ENCODE measurements around the gene LRRC27.

The LRRC27 gene

DNA sequence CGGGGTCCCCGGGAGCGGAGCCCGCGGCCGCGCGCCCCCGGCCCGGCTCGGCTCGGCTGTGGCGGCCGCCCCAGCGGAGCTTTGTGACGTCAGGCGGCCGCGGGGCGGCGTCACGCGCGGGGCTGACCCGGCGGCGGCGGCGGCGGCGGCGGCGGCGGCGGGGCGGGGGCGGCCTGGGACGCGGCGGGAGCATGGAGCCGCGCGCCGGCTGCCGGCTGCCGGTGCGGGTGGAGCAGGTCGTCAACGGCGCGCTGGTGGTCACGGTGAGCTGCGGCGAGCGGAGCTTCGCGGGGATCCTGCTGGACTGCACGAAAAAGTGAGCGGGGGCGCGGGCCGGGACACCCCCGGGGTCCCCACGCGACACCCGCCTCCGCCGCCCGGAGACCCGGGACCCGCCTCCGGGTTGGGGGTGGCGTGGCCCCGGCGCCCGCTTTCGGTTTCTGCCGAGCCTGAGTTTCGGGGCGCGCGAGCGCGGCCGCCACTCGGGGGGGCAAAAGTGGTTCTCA, 65.1 kb downstream of the LRRC27 start, which contains the start of gene PWWP2B:
TSS of gene PWWP2B (plus strand) at position 165 of the 506 bp plus-strand sequence. CDS start at position 192, 27 bp downstream.
- DNase-seq (ENCODE audit: low read depth in 1 of 2, low spot score in 1 of 2), result no peak
- no peak for TF ChIP-seq GABPA (IDR thresholded peaks at IDR 0.05; ENCODE audit: low read depth)
- TF ChIP-seq SPI1 (IDR thresholded peaks at IDR 0.05; ENCODE audit: borderline replicate concordance, low read depth), result no peak
- TF ChIP-seq, protein P1, sequence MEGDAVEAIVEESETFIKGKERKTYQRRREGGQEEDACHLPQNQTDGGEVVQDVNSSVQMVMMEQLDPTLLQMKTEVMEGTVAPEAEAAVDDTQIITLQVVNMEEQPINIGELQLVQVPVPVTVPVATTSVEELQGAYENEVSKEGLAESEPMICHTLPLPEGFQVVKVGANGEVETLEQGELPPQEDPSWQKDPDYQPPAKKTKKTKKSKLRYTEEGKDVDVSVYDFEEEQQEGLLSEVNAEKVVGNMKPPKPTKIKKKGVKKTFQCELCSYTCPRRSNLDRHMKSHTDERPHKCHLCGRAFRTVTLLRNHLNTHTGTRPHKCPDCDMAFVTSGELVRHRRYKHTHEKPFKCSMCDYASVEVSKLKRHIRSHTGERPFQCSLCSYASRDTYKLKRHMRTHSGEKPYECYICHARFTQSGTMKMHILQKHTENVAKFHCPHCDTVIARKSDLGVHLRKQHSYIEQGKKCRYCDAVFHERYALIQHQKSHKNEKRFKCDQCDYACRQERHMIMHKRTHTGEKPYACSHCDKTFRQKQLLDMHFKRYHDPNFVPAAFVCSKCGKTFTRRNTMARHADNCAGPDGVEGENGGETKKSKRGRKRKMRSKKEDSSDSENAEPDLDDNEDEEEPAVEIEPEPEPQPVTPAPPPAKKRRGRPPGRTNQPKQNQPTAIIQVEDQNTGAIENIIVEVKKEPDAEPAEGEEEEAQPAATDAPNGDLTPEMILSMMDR (IDR thresholded peaks at IDR 0.05; ENCODE audit: insufficient read depth, low read length), result no peak
- no peak for TF ChIP-seq POLR2AphosphoS5 (IDR thresholded peaks at IDR 0.05; ENCODE audit: low read depth)
- TF ChIP-seq, protein P2, sequence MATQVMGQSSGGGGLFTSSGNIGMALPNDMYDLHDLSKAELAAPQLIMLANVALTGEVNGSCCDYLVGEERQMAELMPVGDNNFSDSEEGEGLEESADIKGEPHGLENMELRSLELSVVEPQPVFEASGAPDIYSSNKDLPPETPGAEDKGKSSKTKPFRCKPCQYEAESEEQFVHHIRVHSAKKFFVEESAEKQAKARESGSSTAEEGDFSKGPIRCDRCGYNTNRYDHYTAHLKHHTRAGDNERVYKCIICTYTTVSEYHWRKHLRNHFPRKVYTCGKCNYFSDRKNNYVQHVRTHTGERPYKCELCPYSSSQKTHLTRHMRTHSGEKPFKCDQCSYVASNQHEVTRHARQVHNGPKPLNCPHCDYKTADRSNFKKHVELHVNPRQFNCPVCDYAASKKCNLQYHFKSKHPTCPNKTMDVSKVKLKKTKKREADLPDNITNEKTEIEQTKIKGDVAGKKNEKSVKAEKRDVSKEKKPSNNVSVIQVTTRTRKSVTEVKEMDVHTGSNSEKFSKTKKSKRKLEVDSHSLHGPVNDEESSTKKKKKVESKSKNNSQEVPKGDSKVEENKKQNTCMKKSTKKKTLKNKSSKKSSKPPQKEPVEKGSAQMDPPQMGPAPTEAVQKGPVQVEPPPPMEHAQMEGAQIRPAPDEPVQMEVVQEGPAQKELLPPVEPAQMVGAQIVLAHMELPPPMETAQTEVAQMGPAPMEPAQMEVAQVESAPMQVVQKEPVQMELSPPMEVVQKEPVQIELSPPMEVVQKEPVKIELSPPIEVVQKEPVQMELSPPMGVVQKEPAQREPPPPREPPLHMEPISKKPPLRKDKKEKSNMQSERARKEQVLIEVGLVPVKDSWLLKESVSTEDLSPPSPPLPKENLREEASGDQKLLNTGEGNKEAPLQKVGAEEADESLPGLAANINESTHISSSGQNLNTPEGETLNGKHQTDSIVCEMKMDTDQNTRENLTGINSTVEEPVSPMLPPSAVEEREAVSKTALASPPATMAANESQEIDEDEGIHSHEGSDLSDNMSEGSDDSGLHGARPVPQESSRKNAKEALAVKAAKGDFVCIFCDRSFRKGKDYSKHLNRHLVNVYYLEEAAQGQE (IDR thresholded peaks at IDR 0.05; ENCODE audit: insufficient replicate concordance, low read depth), result no peak
- Histone ChIP-seq H3K27me3 (ENCODE audit: insufficient read depth, poor library complexity, severe bottlenecking) (no peaks in the 10 kb centered on the region), H3K4me3 (replicated peaks; ENCODE audit: insufficient read depth, low read length) (peak within 1 kb of the TSS; percentile 60), H3K27ac (replicated peaks) (peak within 1 kb of the TSS; percentile 73)

DNA sequence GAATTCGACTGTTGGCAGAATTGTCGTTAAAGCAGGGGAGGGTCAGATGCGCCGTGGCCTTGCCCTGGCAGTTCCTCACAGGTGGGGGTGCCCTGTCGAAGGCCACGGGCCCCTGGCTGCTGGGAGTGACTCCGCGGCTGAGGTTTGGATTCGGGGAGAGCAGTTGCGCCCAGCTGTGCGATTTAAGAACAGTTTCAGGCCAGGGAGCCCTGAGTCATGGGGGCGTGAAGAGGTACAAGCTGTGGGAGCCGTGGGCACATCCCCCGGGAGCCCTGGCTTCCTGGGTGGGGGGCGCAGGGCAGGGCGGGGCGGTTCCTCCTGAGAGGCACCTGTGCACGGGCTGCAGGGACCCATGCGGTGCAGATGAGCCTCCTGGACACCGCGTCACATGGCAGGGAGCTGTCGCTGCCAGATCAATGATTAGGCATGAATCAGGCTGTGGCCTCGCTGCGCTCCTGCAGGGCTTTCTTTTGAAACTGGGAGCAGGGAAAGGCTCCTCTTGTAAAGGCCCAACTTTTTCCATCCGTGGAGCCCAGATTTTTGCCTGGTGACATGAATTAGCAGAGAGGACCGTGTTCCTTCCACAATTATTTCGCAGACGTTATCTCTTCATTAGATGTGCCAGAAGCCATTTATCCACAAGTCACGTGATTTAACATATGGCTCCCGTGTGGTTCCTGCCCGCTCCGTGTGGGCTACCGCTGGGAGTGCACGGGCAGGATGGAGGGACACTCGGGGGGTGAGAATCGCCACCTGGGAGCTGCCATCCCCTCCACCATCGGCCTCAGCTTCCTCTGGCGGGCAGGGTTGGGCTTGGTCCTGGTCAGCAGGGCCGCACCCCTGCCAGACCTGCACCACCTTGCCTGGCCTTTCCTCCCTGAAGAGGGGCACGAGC, 65.9 kb downstream of the LRRC27 start:
- no peaks in the 10 kb centered on the region for H3K27me3 ChIP-seq (ENCODE audit: insufficient read depth, poor library complexity, severe bottlenecking)
- H3K27ac ChIP-seq (replicated peaks), result peak overlapping the region; percentile 73
- DNase-seq (ENCODE audit: low read depth in 1 of 2, low spot score in 1 of 2), result peak in 1 of 2 experiments; percentile 53
- TF ChIP-seq POLR2AphosphoS5 (IDR thresholded peaks at IDR 0.05; ENCODE audit: low read depth), result no peak
- no peak for TF ChIP-seq GABPA (IDR thresholded peaks at IDR 0.05; ENCODE audit: low read depth)
- TF ChIP-seq, protein P2 (IDR thresholded peaks at IDR 0.05; ENCODE audit: insufficient replicate concordance, low read depth), result no peak
- TF ChIP-seq, protein P1 (IDR thresholded peaks at IDR 0.05; ENCODE audit: insufficient read depth, low read length), result no peak
- TF ChIP-seq SPI1 (IDR thresholded peaks at IDR 0.05; ENCODE audit: borderline replicate concordance, low read depth), result 0 out of 2 replicates have a peak, but pooled peaks have one; percentile 24
- H3K4me3 ChIP-seq (replicated peaks; ENCODE audit: insufficient read depth, low read length), result peak overlapping the region; percentile 60

DNA sequence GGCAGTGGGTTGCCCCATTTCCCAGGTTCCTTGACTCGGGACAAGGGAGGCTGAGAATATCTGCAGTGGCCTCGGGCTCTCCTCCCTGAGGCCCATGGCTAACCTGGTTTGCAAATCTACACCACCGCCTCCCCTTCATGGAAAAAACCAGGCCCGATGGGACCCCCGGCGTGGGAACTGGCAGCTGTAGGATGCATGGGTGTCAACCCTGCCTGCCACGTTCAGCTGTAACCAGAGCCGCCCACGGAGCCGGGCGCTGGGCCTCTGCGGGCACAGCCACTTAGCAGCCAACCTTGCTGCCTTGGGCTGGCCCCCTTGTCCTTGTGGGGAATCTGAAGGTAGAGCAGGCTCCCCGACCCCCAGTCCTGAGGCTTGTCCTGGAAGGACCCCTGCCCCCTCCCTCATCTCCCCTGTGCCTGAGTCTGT, 66.6 kb downstream of the LRRC27 start:
- Histone ChIP-seq H3K4me3 (replicated peaks; ENCODE audit: insufficient read depth, low read length) (peak overlapping the region; percentile 60; the same call in 1 of the 2 replicates), H3K27ac (replicated peaks) (no peak overlapping the region), H3K27me3 (ENCODE audit: insufficient read depth, poor library complexity, severe bottlenecking) (no peaks in the 10 kb centered on the region)
- TF ChIP-seq, protein P1 (IDR thresholded peaks at IDR 0.05; ENCODE audit: insufficient read depth, low read length), result no peak
- TF ChIP-seq GABPA (IDR thresholded peaks at IDR 0.05; ENCODE audit: low read depth), result no peak
- DNase-seq (ENCODE audit: low read depth in 1 of 2, low spot score in 1 of 2), result no peak

All from HL-60 (cell line).